IPS DF 4.7 (cell line): ENCODE data around the gene RAPGEF3.
A peak's percentile ranks its signal among the peaks of the same experiment; 100 is the strongest.

Experiments
- DNase-seq: peaks from one replicate; pipeline ENCODE4 v3.0.0-alpha.2; 2013; ENCODE audit warnings: low spot score; ENCODE audit errors: extremely low read depth

Gene RAPGEF3

DNA sequence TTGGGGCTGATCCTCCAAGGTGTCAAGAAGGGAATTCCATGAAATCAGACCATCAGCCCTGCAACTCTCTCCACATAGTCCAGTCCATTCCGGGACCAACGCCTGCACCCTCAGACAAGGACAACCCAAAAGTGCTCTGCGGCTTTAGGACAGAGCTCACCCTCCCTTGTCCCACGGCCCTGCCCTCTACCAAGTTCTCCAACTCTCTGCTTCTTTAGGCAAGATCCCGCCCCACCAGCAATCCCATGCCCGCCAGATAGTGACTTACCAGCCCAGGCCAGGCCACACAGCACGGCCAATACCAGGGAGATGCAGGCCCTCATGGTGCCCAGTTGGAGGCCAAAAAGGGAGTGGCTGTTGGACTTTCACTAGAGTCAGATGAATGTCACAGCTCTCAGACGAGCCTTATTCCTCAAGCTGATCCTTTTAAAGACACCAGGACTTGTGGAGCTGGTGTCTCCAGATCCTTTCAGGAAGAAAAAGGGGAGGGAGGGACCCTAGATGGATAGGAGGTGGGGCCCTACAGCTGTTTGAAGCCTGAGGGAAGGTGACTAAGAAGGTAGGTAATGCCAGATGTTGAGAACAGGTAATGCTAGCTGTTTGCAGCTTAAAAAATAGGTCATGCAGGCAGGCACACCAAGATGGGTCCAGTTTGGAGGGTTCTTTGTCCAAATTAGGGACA lies 33.4 kb downstream of the RAPGEF3 start, which contains the start of gene ENDOU:
TSS of gene ENDOU (minus strand) at position 400 of the 682 bp plus-strand sequence. CDS start at position 323, 77 bp downstream.
- DNase-seq: no peak

DNA sequence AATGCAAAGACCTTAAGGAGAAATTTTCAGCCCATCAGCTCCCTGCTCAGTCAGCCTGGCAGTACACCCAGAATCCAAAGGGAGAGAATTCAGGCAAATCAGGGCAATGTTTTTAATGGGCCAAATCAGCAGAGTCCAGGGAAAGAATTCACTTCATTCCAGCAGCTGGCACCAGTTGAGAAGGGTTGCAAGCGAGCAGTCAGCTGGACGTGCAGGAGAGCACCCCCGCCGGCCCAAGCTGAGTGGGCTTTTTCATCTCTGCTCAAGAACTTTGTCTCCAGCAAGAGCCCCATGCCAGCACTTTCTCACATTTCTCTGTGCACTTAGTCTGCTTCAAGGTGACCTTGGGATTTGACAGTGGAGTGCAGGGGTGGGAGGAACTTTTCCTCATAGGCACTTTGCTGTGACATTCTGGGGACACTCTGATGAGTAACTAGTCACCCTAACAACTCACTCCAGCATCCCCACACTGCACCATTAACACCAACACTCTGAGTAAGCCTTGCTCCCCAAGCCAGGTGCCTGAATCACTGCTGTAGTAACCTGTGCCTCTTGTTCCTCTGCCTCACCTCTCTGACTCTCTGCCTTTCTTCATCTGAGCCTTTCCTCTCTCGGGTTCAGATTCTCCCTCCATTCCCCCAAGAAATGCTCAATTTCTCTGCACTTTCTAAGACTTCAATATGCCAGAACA lies 35.6 kb downstream of the RAPGEF3 start:
- DNase-seq: no peak

DNA sequence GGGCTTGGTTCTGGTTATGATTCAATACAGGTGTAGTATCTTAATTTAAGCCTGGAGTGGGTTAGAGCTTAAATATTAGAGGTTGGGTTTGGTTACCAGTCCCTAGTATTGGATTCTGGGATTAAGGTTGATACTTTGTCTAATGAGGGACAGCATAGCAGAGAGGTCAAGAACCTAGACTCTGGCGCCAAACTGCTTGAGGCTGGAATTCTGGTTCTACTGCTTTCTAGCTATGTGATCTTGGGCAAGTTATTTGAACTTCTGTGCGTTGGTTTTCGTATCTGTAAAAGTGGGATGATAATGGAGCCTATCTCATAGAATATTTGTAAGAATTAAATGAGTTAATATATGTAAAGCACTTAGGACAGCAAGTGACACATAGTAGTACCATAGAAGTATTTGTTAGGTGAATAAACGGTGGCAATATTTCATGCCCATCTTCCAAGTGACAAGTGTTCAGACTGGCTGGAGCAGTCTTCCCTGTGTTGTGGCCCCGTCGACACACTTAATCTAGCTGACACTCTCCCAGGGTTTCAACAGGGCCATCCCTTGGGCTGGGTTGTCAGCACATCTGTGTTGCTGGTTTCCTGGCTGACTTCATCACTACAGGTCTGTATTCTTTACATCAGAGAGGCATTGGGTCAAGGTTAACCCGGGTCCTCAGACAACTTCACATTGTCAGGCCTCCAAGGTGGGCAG lies 36.4 kb downstream of the RAPGEF3 start:
- no peak for DNase-seq

DNA sequence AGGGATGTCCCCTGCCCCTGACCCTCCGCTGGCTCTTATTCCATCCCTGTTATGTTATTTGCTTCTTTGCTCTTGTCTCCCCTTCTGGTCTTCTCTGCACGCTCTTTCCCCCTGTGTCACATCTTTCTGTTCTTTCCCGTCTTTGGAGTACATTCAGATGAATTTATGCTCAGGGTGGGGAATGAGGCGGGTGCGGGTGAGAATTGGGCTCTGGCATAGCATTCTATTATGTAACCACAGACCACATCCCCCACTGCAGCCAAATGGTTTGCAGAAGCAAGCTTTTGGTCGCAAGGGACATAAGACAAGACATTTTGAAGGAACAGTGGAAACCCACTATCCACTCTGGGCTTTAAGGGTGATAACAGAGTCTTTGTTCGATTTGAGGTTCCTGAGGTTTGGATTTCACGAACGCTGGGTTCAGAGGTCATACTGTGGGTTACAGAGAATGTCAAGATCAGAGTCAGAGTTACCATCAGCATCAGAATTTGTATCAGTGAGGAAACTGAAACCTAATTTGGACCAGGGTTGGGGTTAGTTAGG lies 37.2 kb downstream of the RAPGEF3 start:
- no peak for DNase-seq

DNA sequence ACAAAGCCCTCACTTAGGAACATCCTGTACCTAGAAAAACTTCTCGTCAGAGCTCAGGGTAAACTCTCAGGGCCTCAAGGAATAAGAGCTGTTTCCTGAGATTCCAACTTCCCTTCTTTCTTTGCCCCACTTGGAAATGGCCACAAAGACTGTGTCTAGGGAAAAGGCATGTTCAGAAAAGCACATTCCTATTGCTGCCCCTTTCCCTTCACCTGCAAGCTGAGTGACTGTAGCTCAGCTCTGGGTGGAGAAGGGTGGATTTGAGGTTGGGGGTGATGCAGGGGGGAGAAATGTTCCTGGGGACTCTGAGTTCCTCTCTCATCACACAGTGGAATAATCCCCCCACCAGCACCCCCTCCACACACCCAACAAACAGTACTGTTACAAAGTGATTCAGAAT lies 40.1 kb downstream of the RAPGEF3 start:
- DNase-seq: no peak

DNA sequence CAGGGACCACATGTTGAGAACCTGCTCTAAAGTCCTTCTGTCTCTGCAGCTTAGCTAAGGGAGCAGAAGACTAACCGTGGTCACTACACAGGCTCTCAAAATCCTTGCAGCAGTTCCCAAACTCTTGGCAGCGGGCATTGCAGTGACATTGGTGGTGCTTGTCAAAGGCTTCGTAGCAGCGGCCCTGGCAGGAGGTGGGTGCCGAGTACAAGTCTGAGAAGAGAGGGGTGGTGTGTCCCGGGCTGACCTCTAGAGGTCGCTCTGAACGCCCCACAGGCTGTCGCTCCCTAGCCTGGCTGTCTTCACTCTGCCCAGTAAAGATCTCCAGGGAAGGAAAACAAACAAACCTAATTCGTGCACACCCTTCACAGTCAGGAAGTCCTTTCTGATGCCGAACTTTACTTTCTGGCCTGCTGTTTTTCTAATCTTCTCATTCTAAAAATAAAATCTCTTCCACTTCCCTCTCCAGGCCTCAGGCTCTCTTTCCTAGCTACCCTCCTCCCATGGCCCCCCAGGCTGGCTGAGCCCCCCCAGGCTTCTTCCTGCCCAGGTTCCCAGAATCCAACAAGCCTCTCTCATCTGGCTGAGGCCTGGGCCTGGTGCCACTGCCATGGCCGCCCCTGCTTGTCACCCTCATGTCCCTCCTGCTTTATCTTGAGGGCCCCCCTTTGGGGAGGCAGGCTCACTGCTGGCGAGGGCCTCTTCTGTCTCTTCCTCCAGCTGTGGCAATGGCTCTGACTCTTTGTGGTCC lies 41.1 kb downstream of the RAPGEF3 start:
- DNase-seq: peak; percentile 83

DNA sequence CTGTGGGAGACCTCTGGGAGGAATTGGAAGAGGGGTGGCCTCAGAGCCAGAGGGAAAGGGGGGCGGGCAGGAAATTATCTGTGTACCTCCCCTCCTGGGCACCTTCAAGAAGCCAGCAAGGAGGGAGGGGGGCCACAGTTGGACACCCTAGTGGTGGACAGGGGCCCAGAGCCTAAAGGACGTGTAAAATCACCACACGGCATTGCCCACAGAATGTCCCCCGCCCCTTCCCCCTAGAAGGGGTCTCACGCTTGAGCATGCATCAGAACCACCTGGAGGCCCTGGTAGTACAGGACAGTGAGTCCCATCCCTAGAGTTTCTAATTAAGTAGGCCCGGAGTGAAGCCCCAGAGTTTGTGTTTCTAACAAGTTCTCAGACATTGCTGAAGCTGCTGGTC lies 41.6 kb downstream of the RAPGEF3 start:
- DNase-seq: no peak

DNA sequence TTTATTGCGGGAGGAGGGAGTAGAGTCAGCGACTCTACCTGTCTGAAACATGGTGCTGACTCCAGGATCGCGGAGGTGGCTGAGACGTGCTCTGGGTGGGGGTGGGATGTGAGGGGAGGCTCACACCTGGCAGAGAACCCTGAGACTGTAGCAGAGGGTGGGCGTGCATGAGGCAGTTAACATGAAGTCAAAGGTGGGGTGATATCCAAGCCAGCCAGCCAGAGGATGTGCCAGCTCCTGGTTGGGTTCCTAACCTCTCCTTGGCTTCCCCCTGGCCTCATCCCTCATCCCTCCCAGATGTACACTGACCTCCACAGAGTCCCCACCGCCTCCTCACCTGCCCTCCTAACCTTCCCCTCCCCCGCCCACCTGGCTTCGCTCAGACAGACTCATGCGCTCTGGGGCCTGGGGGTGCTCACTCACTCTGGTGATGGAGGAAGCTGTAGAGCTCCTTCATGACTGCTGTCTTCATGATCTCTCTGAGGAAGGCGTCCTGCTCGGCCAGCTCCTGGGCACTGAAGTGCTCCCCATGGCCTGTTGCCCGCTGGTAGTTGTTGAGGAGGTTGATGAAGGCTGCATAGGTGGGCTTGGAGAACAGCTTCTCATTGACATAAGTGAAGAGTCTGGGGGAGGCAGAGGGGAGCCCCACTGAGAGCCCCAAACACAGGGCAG lies 42.7 kb downstream of the RAPGEF3 start:
- DNase-seq: no peak

DNA sequence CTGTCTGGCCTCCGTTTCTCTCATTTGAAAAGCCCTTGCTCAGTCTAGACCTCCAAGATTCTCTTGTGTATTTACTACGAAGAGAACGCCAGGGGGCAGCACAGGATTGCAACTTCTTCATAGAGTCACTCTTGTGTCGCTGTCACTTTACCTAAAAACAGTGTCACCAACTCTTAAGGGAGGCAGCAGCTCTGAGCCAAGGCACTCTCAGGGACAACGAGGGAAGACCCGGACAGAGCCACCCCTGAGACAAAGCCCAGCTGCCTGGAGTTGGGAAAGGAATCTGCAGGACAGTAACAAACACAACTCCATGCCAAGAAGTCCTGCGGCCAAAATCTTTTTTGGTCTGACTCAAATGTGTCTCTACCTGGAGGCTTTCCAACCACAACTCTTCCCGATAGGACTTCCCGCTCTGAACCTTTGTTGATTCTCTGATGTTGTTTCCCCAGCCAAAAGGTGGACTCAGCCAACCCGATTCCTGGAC lies 43.2 kb downstream of the RAPGEF3 start:
- peak; percentile 85 for DNase-seq

DNA sequence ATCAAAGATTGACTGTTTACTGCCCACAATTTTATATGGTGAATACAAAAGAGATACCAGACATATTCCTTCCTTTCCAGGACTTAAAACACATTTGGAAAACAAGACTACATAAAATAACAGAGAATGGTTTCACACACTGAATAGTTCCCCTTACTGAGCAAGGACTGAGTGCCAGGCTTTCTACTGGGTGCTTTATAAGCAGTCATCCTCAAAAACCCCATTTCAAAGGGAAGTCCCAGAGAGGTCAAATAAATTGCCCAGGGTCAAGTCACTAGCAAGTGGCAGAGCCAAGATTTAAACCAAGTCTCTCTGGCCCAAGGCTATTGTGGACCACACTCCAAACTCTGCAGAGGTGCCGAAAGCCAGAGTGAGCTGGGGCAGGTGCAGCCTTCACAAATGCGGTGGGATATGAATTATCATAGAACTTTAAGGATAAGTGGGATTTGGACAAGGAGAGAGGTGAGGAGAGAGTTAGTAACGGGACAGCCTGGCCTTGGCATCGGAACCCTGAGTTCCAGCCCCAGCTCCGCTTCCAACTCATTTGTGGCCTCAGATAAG lies 43.8 kb downstream of the RAPGEF3 start:
- no peak for DNase-seq

DNA sequence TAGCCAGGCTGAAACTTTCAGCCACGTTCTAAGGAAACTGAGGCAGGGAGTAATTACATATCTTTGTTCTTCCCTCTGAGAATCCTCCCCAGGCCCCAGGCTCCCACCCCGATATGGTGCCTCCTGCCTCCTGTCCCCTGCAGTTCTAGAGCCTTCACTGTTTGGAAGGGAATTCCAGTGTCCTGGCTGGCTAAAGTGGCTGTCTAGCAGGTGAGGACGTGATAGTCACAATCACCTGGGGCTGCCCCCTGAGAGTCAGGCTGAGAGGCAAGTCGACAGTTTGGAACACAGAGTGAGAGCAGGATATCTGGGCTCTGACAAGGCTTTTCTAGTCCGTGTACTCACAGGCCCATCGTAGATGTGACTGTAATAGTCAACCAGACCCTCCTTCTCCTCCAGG lies 46.5 kb downstream of the RAPGEF3 start:
- DNase-seq: no peak

DNA sequence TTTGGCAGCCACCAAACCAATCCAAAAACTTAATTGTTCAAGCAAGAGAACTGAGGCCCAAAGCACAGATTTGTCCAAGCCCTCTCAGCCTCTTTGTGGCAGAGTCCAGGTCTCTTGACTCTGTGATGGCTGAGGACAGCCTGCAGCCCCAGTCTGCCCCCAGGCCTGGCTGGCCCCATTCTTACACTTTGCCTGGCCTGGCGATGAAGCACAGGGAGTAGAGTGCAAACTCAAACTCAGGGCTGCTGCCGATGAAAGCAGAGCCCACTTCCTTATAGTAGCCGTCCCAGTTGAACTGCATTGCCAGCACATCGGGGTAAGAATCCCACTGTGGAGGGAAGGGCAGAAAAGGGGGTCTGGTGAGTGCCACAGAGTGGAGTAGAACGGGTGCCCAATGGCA lies 47.2 kb downstream of the RAPGEF3 start:
- no peak for DNase-seq

DNA sequence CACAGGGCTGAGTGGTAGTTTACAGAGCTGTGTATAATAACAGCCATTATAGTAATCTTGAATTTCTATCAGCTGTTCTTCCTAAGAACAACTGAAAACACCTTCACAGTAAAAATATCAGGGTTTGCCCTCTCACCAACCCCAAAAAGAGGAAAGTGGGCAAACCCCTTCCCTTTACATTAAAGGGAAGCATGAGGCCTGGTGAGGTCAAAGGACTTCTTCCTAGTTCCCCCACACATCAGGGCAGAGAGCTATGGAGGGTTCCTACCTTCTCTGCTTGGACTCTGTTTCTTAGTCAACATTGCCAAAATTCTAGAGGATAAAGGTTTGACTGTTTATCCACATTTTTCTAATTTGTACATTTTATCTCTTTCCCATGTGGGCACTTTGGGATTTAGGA lies 48.4 kb downstream of the RAPGEF3 start:
- no peak for DNase-seq

DNA sequence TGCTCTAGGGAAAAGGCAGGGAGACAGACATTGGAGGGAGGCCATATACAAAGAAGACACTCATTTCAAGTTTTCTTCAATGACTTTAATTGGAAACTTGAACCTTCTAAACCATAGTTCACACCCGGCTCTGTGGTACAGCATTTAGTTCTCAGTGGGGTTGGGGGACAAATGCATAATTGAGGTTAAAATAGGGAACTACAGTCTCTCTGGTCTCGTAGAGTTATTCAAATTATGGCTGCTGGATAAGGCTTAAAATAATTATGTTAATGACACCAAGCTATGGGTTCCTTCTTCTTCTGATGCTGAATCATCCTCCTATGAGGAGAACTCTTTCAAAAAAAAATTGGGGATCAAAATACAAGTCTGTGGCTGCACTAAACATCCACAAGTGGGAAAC lies 49.0 kb downstream of the RAPGEF3 start:
- DNase-seq: no peak

DNA sequence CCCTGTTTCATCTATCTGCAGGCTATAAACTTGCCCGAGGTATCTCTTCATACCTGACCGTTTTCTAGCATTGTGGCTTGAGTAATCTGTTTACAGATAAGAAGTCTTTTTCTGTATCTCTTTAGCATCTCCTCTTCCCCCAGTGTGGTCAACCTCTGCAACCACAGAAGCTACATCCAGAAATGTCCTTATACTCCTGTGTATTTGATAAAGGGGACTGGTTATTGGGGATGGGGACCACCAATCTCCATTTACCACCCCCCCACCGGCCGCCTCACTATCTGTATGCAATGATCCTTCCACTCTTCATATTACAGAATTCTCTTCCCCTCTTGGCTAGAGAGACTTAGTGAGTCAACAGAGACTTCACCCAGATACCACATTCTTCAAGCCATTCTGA lies 49.4 kb downstream of the RAPGEF3 start:
- DNase-seq: no peak

DNA sequence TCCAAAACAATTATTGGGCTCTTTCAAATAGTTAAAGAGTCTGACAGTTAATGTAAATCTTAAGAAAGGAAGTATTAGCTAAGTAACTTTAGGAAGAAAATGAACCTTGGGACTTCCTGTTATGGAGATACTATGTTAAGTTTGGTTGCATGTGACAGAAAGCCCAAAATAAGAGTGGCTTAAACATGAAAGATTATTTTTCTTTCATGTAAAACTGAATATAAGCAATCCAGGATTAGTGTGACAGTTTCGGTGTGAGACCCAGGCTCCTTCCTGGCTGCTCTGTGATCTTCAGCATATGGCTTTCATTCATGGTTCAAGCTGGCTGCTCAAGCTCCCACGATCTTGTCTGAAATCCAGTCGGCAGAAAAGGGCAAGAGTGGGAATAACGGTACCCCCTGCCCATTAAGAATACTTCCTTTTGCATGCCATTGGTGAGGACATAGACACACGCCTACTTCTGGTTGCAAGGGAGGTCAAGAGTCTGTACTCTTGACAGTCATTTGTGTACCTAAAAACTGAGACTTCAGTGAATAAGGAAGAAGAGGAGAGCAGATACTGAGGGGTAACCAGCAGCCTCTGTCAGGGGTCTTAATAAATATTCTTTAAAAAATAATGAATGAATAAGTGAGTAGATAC lies 50.7 kb downstream of the RAPGEF3 start:
- DNase-seq: no peak

DNA sequence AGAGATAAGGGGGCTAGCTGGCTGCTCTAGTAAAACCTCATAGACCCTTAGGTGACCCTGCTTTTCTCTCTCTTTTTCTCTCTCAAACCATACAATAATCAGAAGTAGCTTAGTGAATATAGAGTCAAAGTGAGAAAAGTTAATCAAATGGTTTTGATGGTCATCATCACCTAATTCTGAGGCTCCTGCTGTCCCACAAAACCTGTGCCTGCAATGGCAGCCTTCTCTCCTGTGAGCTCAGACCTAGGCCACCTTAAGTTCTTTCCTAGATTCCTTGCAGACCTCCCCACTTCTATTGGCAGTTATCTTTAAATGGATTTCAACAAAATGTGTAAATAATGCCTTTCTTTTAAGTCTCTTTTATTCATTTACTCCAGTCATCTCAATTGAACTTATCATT lies 51.3 kb downstream of the RAPGEF3 start:
- DNase-seq: no peak

DNA sequence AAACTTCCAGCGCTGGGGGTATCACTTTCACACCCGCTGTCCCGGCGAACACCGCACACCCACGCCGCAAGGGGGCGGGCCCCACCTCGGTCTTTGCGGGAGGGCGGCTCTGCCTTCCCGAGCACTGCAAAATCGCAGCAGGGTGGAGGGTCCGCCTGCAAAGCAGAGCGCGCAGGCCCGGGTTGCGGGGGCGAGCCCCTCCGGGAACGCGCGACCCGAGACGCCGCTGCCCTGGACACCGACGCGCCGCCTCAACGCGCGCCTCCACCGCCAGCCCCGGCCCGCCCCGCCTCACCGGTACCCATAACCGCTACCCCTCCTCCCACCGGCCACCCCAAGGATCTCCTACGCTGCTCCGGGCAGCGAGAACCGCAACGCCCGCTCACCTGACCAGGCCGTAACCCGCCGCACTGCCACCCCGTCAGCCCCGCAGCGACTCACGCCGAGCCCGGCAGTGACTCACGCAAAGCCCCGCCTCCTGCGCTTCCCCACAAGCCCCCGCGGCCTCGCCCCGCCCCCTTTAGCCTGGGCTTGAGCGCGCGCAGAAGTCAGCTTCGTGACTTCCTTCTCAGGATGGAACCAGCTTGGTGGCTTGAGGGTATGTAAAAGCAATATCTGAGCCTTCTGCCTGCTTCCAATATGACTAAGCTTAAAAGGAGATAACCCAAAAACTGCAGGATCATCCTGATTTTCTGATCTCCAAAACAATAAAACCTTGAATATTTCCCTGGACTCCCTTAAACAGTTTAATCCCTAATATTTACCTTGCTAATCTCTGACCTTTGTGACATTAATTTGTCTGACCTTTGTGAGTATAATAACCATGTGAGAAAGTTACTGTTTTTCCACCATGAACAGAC lies 52.9 kb downstream of the RAPGEF3 start, which contains the start of gene RPAP3:
TSS of gene RPAP3 (minus strand) at position 465 of the 860 bp plus-strand sequence. CDS start 3,190 bp downstream, outside the sequence.
- DNase-seq: peak; percentile 64

DNA sequence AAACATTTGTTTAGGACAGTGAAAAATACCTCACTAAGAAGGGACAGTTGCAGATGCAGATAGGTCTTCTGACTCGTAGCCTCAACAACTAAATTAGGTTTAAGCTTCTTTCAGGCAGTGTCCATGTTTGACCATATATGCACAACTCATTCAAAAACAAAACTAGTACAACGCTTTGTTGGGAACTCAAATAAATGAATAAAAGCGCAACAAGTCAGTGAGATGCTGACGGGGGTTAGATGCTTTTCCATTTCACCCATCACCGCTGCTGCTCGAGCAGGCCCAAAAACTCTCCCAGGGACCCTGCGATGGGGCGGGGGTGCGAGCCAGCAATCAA lies 53.5 kb downstream of the RAPGEF3 start:
- no peak for DNase-seq
